Measurements from ENCODE around the gene TMUB1. TPM values are rescaled to one million over a fixed set of nuclear protein-coding genes. Genes with fewer than 3 reads are reported as not detected.

TMUB1 gene
- total and polyA plus RNA-seq, 9 of the 15 experiments (the other 6 are each of a cell fraction or from before 2014, with no cell fraction given): 0.14 to 241 (median 74.1) TPM

- TF ChIP-seq THAP12 (CRISPR knock-in tag; IDR thresholded peaks at IDR 0.05) (peak; percentile 56; the same call in 1 of the 2 replicates), RFX1 (IDR thresholded peaks at IDR 0.05) (no peak), NR2F6 (CRISPR knock-in tag; IDR thresholded peaks at IDR 0.05) (no peak), SIX5 (IDR thresholded peaks at IDR 0.05; ENCODE audit: borderline replicate concordance in 1 of 2, insufficient read depth in 1 of 2, low read depth in 1 of 2, low read length in 2 of 2) (no peak), ZNF407 (IDR thresholded peaks at IDR 0.05; ENCODE audit: low read depth) (no peak), HNRNPUL1 (IDR thresholded peaks at IDR 0.05; ENCODE audit: low read length) (no peak), XRCC3 (IDR thresholded peaks at IDR 0.05) (no peak), PHF20 (IDR thresholded peaks at IDR 0.05; ENCODE audit: partially characterized antibody) (no peak)
- TF ChIP-seq, protein P1, sequence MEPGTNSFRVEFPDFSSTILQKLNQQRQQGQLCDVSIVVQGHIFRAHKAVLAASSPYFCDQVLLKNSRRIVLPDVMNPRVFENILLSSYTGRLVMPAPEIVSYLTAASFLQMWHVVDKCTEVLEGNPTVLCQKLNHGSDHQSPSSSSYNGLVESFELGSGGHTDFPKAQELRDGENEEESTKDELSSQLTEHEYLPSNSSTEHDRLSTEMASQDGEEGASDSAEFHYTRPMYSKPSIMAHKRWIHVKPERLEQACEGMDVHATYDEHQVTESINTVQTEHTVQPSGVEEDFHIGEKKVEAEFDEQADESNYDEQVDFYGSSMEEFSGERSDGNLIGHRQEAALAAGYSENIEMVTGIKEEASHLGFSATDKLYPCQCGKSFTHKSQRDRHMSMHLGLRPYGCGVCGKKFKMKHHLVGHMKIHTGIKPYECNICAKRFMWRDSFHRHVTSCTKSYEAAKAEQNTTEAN (CRISPR knock-in tag; IDR thresholded peaks at IDR 0.05): no peak
- TF ChIP-seq, protein P2, sequence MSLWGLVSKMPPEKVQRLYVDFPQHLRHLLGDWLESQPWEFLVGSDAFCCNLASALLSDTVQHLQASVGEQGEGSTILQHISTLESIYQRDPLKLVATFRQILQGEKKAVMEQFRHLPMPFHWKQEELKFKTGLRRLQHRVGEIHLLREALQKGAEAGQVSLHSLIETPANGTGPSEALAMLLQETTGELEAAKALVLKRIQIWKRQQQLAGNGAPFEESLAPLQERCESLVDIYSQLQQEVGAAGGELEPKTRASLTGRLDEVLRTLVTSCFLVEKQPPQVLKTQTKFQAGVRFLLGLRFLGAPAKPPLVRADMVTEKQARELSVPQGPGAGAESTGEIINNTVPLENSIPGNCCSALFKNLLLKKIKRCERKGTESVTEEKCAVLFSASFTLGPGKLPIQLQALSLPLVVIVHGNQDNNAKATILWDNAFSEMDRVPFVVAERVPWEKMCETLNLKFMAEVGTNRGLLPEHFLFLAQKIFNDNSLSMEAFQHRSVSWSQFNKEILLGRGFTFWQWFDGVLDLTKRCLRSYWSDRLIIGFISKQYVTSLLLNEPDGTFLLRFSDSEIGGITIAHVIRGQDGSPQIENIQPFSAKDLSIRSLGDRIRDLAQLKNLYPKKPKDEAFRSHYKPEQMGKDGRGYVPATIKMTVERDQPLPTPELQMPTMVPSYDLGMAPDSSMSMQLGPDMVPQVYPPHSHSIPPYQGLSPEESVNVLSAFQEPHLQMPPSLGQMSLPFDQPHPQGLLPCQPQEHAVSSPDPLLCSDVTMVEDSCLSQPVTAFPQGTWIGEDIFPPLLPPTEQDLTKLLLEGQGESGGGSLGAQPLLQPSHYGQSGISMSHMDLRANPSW (CRISPR knock-in tag; IDR thresholded peaks at IDR 0.05): no peak
- TF ChIP-seq, protein P3, sequence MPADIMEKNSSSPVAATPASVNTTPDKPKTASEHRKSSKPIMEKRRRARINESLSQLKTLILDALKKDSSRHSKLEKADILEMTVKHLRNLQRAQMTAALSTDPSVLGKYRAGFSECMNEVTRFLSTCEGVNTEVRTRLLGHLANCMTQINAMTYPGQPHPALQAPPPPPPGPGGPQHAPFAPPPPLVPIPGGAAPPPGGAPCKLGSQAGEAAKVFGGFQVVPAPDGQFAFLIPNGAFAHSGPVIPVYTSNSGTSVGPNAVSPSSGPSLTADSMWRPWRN (IDR thresholded peaks at IDR 0.05; ENCODE audit: low read depth): 0 out of 2 replicates have a peak, but pooled peaks have one; percentile 35
Measured at GRCh38 chr7:151062399-151063211, 20.7 kb downstream of the TMUB1 start (continued).

All from K562 (cell line).